Smooth muscle cell (in vitro differentiated cells): ENCODE measurements around the gene SIRT7. TPM values are rescaled to one million over a fixed set of nuclear protein-coding genes. Genes with fewer than 3 reads are reported as not detected.

Source experiments
- DNase-seq: peaks from one replicate; lab custom pipeline; 2025; ENCODE audit not compliant: unreplicated experiment; lab: John Stamatoyannopoulos, UW
- H2AFZ ChIP-seq: fragments of 200-600 bp; sonication (generic); 2 replicates; pipeline ENCODE4 v1.6.0; 2016; ENCODE audit warnings: antibody characterized with exemption, low read depth, mild to moderate bottlenecking
- H3F3A ChIP-seq: fragments of 200-600 bp; sonication (generic); 2 replicates; pipeline ENCODE4 v1.6.0; 2017; ENCODE audit warnings: antibody characterized with exemption, low read depth
- H3K27ac ChIP-seq: fragments of 200-600 bp; sonication (generic); 2 replicates; pipeline ENCODE4 v1.5.1; 2016; ENCODE audit warnings: low read depth, mild to moderate bottlenecking
- H3K27me3 ChIP-seq: fragments of 200-600 bp; sonication (generic); 2 replicates; pipeline ENCODE4 v1.6.1; 2016; ENCODE audit warnings: low read depth, mild to moderate bottlenecking
- H3K36me3 ChIP-seq: fragments of 200-600 bp; sonication (generic); 2 replicates; pipeline ENCODE4 v1.5.1; 2016; ENCODE audit warnings: low read depth
- H3K4me1 ChIP-seq: fragments of 200-600 bp; sonication (generic); 2 replicates; pipeline ENCODE4 v1.5.1; 2016; ENCODE audit warnings: low read depth
- H3K4me2 ChIP-seq: fragments of 200-600 bp; sonication (generic); 2 replicates; pipeline ENCODE4 v1.6.0; 2016; ENCODE audit warnings: mild to moderate bottlenecking
- H3K4me3 ChIP-seq: fragments of 200-600 bp; sonication (generic); 2 replicates; pipeline ENCODE4 v1.5.1; 2016; ENCODE audit warnings: mild to moderate bottlenecking
- H3K79me2 ChIP-seq: fragments of 200-600 bp; sonication (generic); 2 replicates; pipeline ENCODE4 v1.6.0; 2016; ENCODE audit warnings: low read depth, mild to moderate bottlenecking
- H3K9ac ChIP-seq: fragments of 200-600 bp; sonication (generic); 2 replicates; pipeline ENCODE4 v1.6.0; 2016; ENCODE audit warnings: low read depth
- H3K9me3 ChIP-seq: fragments of 200-600 bp; sonication (generic); replicated peaks from 2 replicates; pipeline ENCODE4 v1.5.1; 2016; ENCODE audit warnings: low read depth
- H4K20me1 ChIP-seq: fragments of 200-600 bp; sonication (generic); 2 replicates; pipeline ENCODE4 v1.6.0; 2016; ENCODE audit warnings: low read depth
- WGBS: methylation state at CpG from one replicate; pipeline ENCODE4 v1.1.7; 2016; ENCODE audit warnings: low lambda C conversion rate; 5-methylcytosine and 5-hydroxymethylcytosine counted together
- polyA plus RNA-seq: library from polyadenylated mRNA; unstranded; fragments of >200 nt; fragmentation: Nextera tagmentation; extraction: Ambion mirVana; gene quantifications from 2 replicates; pipeline ENCODE4 v1.2.1, GENCODE V29; 2016
- total RNA-seq: library from RNA; depleted of rRNA; stranded (reverse); fragments of >200 nt; gene quantifications from 2 replicates; pipeline ENCODE4 v1.2.3, GENCODE V29; 2014
- TF ChIP-seq, protein P1 (sequence below): fragments of 200-600 bp; sonication (generic); IDR thresholded peaks from 2 replicates; pipeline ENCODE4 v1.5.1; 2017; ENCODE audit warnings: borderline replicate concordance, mild to moderate bottlenecking, antibody characterized with exemption; ENCODE audit not compliant: insufficient read depth, poor library complexity, severe bottlenecking

Gene SIRT7
- total and polyA plus RNA-seq, 2 experiments from 2014 or later = 10.1 to 19.9 TPM

- H3K9ac ChIP-seq = no peak overlapping the region
- H2AFZ ChIP-seq = no peak overlapping the region
- no peaks in the 10 kb centered on the region for H3F3A ChIP-seq
- DNase-seq = no peak
- no peaks in the 10 kb centered on the region for H4K20me1 ChIP-seq
- H3K79me2 ChIP-seq = no peaks in the 10 kb centered on the region
- H3K9me3 ChIP-seq = no peaks in the 10 kb centered on the region
- H3K4me3 ChIP-seq = no peak overlapping the region
- H3K4me1 ChIP-seq = no peaks in the 10 kb centered on the region
- no peaks in the 10 kb centered on the region for H3K27me3 ChIP-seq
- TF ChIP-seq, protein P1, sequence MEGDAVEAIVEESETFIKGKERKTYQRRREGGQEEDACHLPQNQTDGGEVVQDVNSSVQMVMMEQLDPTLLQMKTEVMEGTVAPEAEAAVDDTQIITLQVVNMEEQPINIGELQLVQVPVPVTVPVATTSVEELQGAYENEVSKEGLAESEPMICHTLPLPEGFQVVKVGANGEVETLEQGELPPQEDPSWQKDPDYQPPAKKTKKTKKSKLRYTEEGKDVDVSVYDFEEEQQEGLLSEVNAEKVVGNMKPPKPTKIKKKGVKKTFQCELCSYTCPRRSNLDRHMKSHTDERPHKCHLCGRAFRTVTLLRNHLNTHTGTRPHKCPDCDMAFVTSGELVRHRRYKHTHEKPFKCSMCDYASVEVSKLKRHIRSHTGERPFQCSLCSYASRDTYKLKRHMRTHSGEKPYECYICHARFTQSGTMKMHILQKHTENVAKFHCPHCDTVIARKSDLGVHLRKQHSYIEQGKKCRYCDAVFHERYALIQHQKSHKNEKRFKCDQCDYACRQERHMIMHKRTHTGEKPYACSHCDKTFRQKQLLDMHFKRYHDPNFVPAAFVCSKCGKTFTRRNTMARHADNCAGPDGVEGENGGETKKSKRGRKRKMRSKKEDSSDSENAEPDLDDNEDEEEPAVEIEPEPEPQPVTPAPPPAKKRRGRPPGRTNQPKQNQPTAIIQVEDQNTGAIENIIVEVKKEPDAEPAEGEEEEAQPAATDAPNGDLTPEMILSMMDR = no peak
- no peaks in the 10 kb centered on the region for H3K36me3 ChIP-seq
- no peak overlapping the region for H3K4me2 ChIP-seq
- H3K27ac ChIP-seq = no peak overlapping the region
- WGBS = 82% methylated on average over 3 of the region's 16 CpGs
These were observed 34.8 kb upstream of the SIRT7 start for GRCh38 chr17:81952792-81953228.

GRCh38 chr17:81951785-81952684 lies 34.1 kb upstream of the SIRT7 start:
- no peak overlapping the region for H2AFZ ChIP-seq
- H3K9me3 ChIP-seq = no peaks in the 10 kb centered on the region
- H3K27ac ChIP-seq = no peak overlapping the region
- H3K79me2 ChIP-seq = no peaks in the 10 kb centered on the region
- TF ChIP-seq, protein P1 = no peak
- no peak for DNase-seq
- H3K4me2 ChIP-seq = no peak overlapping the region
- 83% methylated on average over 12 of the region's 13 CpGs for WGBS
- H3K36me3 ChIP-seq = no peaks in the 10 kb centered on the region
- H3F3A ChIP-seq = no peaks in the 10 kb centered on the region
- no peaks in the 10 kb centered on the region for H4K20me1 ChIP-seq
- no peak overlapping the region for H3K4me3 ChIP-seq
- no peaks in the 10 kb centered on the region for H3K4me1 ChIP-seq
- no peak overlapping the region for H3K9ac ChIP-seq
- H3K27me3 ChIP-seq = no peaks in the 10 kb centered on the region

GRCh38 chr17:81950501-81950900 lies 32.5 kb upstream of the SIRT7 start:
- H4K20me1 ChIP-seq = no peaks in the 10 kb centered on the region
- H3K27ac ChIP-seq = no peak overlapping the region
- 92% methylated on average over 15 of the region's 15 CpGs for WGBS
- H3K4me3 ChIP-seq = no peak overlapping the region
- no peaks in the 10 kb centered on the region for H3K36me3 ChIP-seq
- H3K4me1 ChIP-seq = no peaks in the 10 kb centered on the region
- H2AFZ ChIP-seq = no peak overlapping the region
- H3K9ac ChIP-seq = no peak overlapping the region
- no peak overlapping the region for H3K4me2 ChIP-seq
- TF ChIP-seq, protein P1 = no peak
- no peaks in the 10 kb centered on the region for H3K9me3 ChIP-seq
- no peak for DNase-seq
- H3K27me3 ChIP-seq = no peaks in the 10 kb centered on the region
- H3K79me2 ChIP-seq = no peaks in the 10 kb centered on the region
- H3F3A ChIP-seq = no peaks in the 10 kb centered on the region
